Measurements from ENCODE around the gene SASH3. TPM values are rescaled to one million over a fixed set of nuclear protein-coding genes. Genes with fewer than 3 reads are reported as not detected.

SASH3 gene
- total RNA-seq, 4 donors from 2014 or later, result 3.9 to 10.4 (median 6.3) TPM

GRCh38 chrX:129797251-129797906, 17.6 kb downstream of the SASH3 start:
- H3K4me1 ChIP-seq, result no peaks in the 10 kb centered on the region
- H3K27ac ChIP-seq (replicated peaks in 1 of 4), result no peak overlapping the region
- no peak for DNase-seq (ENCODE audit: extremely low spot score)
- no peak overlapping the region for H3K4me3 ChIP-seq
- no peaks in the 10 kb centered on the region for H3K36me3 ChIP-seq
- intact Hi-C loops (cut with DNase I), result no loop called here
- H3K27me3 ChIP-seq, result no peaks in the 10 kb centered on the region
- no peaks in the 10 kb centered on the region for H3K9me3 ChIP-seq
- WGBS, result 90% methylated on average over 2 of the region's 4 CpGs
- TF ChIP-seq POLR2A (IDR thresholded peaks at IDR 0.05; ENCODE audit: low read depth), result no peak
- no peak for TF ChIP-seq POLR2AphosphoS5 (IDR thresholded peaks at IDR 0.05)
- no peak for TF ChIP-seq EP300 (IDR thresholded peaks at IDR 0.05)
- no peak for TF ChIP-seq CTCF (IDR thresholded peaks at IDR 0.05)

- Histone ChIP-seq H3K9me3 (no peaks in the 10 kb centered on the region), H3K27ac (replicated peaks in 1 of 4) (no peak overlapping the region), H3K4me1 (no peaks in the 10 kb centered on the region), H3K36me3 (no peaks in the 10 kb centered on the region), H3K27me3 (no peaks in the 10 kb centered on the region), H3K4me3 (no peak overlapping the region)
- intact Hi-C loops (cut with DNase I), result no loop called here
- TF ChIP-seq POLR2AphosphoS5 (IDR thresholded peaks at IDR 0.05), result no peak
- TF ChIP-seq POLR2A (IDR thresholded peaks at IDR 0.05; ENCODE audit: low read depth), result no peak
- no peak for TF ChIP-seq EP300 (IDR thresholded peaks at IDR 0.05)
- no peak for TF ChIP-seq CTCF (IDR thresholded peaks at IDR 0.05)
- 90% methylated on average over 3 of the region's 3 CpGs for WGBS
- DNase-seq (ENCODE audit: extremely low spot score), result no peak
Observed at GRCh38 chrX:129798456-129798855, 18.7 kb downstream of the SASH3 start.

- TF ChIP-seq CTCF (IDR thresholded peaks at IDR 0.05) (no peak), POLR2AphosphoS5 (IDR thresholded peaks at IDR 0.05) (no peak), POLR2A (IDR thresholded peaks at IDR 0.05; ENCODE audit: low read depth) (no peak), EP300 (IDR thresholded peaks at IDR 0.05) (no peak)
- 68% methylated on average over 5 of the region's 5 CpGs for WGBS
Observed at GRCh38 chrX:129798888-129799287, 19.1 kb downstream of the SASH3 start.

GRCh38 chrX:129800186-129800585, 20.4 kb downstream of the SASH3 start:
- WGBS, result 40% methylated on average over 4 of the region's 4 CpGs
- Histone ChIP-seq H3K4me1 (no peaks in the 10 kb centered on the region), H3K4me3 (no peak overlapping the region), H3K36me3 (peaks cover 0 to 10% (median 5%) of the 10 kb centered on the region in 4 donors), H3K27me3 (no peaks in the 10 kb centered on the region), H3K27ac (replicated peaks in 1 of 4) (no peak overlapping the region), H3K9me3 (no peaks in the 10 kb centered on the region)
- TF ChIP-seq EP300 (IDR thresholded peaks at IDR 0.05), result no peak
- no peak for TF ChIP-seq CTCF (IDR thresholded peaks at IDR 0.05)
- no peak for TF ChIP-seq POLR2AphosphoS5 (IDR thresholded peaks at IDR 0.05)
- intact Hi-C loops (cut with DNase I), result no loop called here
- DNase-seq (ENCODE audit: extremely low spot score), result no peak

More at GRCh38 chrX:129798888-129799287, 19.1 kb downstream of the SASH3 start:
- H3K27me3 ChIP-seq, result no peaks in the 10 kb centered on the region
- no peak overlapping the region for H3K4me3 ChIP-seq
- no peak overlapping the region for H3K27ac ChIP-seq (replicated peaks in 1 of 4)
- no peak for DNase-seq (ENCODE audit: extremely low spot score)
- no peaks in the 10 kb centered on the region for H3K4me1 ChIP-seq
- no peaks in the 10 kb centered on the region for H3K36me3 ChIP-seq
- intact Hi-C loops (cut with DNase I), result no loop called here
- H3K9me3 ChIP-seq, result no peaks in the 10 kb centered on the region

- H3K4me3 ChIP-seq, result no peak overlapping the region
- peaks cover 0 to 22% (median 16%) of the 10 kb centered on the region in 4 donors for H3K36me3 ChIP-seq
- H3K27me3 ChIP-seq, result no peaks in the 10 kb centered on the region
- no peak for DNase-seq (ENCODE audit: extremely low spot score)
- intact Hi-C loops (cut with DNase I), result no loop called here
- no peak overlapping the region for H3K27ac ChIP-seq (replicated peaks in 1 of 4)
- 17% methylated on average over 1 of the region's 1 CpG for WGBS
- TF ChIP-seq CTCF (IDR thresholded peaks at IDR 0.05), result no peak
- no peak for TF ChIP-seq POLR2A (IDR thresholded peaks at IDR 0.05; ENCODE audit: low read depth)
- TF ChIP-seq POLR2AphosphoS5 (IDR thresholded peaks at IDR 0.05), result no peak
- no peak for TF ChIP-seq EP300 (IDR thresholded peaks at IDR 0.05)
- H3K9me3 ChIP-seq, result no peaks in the 10 kb centered on the region
- no peaks in the 10 kb centered on the region for H3K4me1 ChIP-seq
Observed at GRCh38 chrX:129802863-129803262, 23.1 kb downstream of the SASH3 start.

Measured in esophagus muscularis mucosa (tissue), 4 donors.